Aorta (tissue), 5 donors: ENCODE measurements around the gene PPIB. TPM values are rescaled to one million over a fixed set of nuclear protein-coding genes. Genes with fewer than 3 reads are reported as not detected.

Experiments used
- ATAC-seq: fragments of 200-7000 bp; cut with Tn5 transposase; one replicate; pipeline ENCODE4 v1.9.1; 2022; ENCODE audit warnings: moderate library complexity; ENCODE audit not compliant: low FRiP score
- DNase-seq, 2 donors: peaks; one replicate each; pipeline ENCODE4 v3.0.0-alpha.2; 2020
- H3K27ac ChIP-seq, 2 donors: one replicate each; pipeline ENCODE4 v1.5.1; 2013; ENCODE audit warnings: low read length in 2 of 2, mild to moderate bottlenecking in 2 of 2, moderate library complexity in 2 of 2, control low read depth in 1 of 2, inconsistent platforms in 1 of 2, low read depth in 1 of 2
- H3K27me3 ChIP-seq, 2 donors: one replicate each; pipeline ENCODE4 v1.6.1; 2013; ENCODE audit warnings: control low read depth in 1 of 2, low read length in 1 of 2, mild to moderate bottlenecking in 1 of 2, moderate library complexity in 1 of 2; ENCODE audit not compliant: insufficient read depth in 2 of 2, control insufficient read depth in 1 of 2
- H3K36me3 ChIP-seq, 2 donors: one replicate each; pipeline ENCODE4 v1.6.1; 2013; ENCODE audit warnings: control low read depth in 1 of 2, low read length in 1 of 2, mild to moderate bottlenecking in 1 of 2; ENCODE audit not compliant: insufficient read depth in 2 of 2, control insufficient read depth in 1 of 2
- H3K4me1 ChIP-seq, 2 donors: one replicate each; pipeline ENCODE4 v1.6.1; 2013; ENCODE audit warnings: low read length in 2 of 2, control low read depth in 1 of 2, mild to moderate bottlenecking in 1 of 2, moderate library complexity in 1 of 2; ENCODE audit not compliant: insufficient read depth in 2 of 2, control insufficient read depth in 1 of 2
- H3K4me3 ChIP-seq, 2 donors: one replicate each; pipeline ENCODE4 v1.5.1; 2013; ENCODE audit warnings: low read length in 2 of 2, control low read depth in 1 of 2, mild to moderate bottlenecking in 1 of 2
- H3K9me3 ChIP-seq: one replicate; pipeline ENCODE4 v1.6.1; 2013; ENCODE audit warnings: mild to moderate bottlenecking, low read length; ENCODE audit not compliant: control insufficient read depth
- WGBS, 2 donors: extraction: QIAGEN DNeasy Blood & Tissue Kit; methylation state at CpG; one replicate each; pipeline ENCODE4 v1.1.7; 2013; 5-methylcytosine and 5-hydroxymethylcytosine counted together
- intact Hi-C, 2 donors: fragments of 100-400 bp; cut with DNase I; formaldehyde crosslinking; loops; one replicate each; pipeline versions ENCODE4 v1.14.2 to v1.15.0; 2022
- polyA plus RNA-seq, 2 donors: library from polyadenylated mRNA; stranded (reverse); fragments of 200-250 nt; gene quantifications; one replicate each; pipeline ENCODE4 v1.2.3, GENCODE V29; 2013
- total RNA-seq, 2 donors: library from RNA; stranded (reverse); fragmentation: NEBNext Ultra II Directional; extraction: Animal tissue kit (Norgen Biotek cat#: 25700); gene quantifications; one replicate each; pipeline ENCODE4 v1.2.1, GENCODE V29; 2021
- donor health status: healthy with polysubstance abuse.
- donor health status: Bipolar disorder and iron deficiency.
- donor health status: DM: no; HTN: no; CAD: no.
- donor health status: DM: no; HTN: no; CAD: no.
- donor health status: DM: yes; HTN: yes; CAD: no.

The PPIB gene
- total and polyA plus RNA-seq, 4 donors = 293 to 699 (median 378) TPM

DNA sequence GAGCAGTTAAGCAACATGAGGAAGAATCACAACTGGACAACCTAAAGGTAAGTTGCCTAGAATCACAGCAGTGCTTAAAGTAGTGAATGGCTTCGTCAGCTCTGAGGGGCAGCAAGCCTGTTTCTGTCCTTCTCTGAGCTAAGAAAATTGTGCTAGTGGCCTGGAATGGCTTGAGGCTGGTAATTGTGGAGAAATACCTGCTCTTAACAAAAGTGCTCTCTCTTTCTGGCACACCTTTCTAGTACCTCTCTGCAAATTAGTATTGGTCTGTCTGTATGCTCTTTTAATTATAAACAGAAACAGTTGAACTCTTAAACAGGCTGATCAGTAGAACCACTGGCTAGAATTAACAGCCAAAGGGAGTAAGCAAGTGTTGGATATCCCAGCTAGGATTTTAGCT lies 55.5 kb downstream of the PPIB start:
- Histone ChIP-seq H3K9me3 (no peaks in the 10 kb centered on the region), H3K36me3 (no peaks in the 10 kb centered on the region), H3K27ac (no peak overlapping the region), H3K4me3 (no peak overlapping the region), H3K27me3 (no peaks in the 10 kb centered on the region), H3K4me1 (peaks cover 0 to 2% of the 10 kb centered on the region in 2 donors)
- 91 to 92% methylated on average over 1 of the region's 1 CpG for WGBS, 2 donors
- DNase-seq = no peak
- intact Hi-C loops = no loop called here
- ATAC-seq = no peak

Other genes with a start within 250 kb of the PPIB start
- gene DAPK2, start 116.5 kb downstream of the PPIB start, total RNA-seq = 1 to 10 TPM; 6.0 to 8.0 TPM
- gene DAPK2, start 116.5 kb downstream of the PPIB start, polyA plus RNA-seq = 1 to 10 TPM; 2.0 to 8.1 TPM
- gene CIAO2A, start 69.2 kb downstream of the PPIB start, total RNA-seq = 10 to 100 TPM; 23.2 to 27.4 TPM
- gene CIAO2A, start 69.2 kb downstream of the PPIB start, polyA plus RNA-seq = 10 to 100 TPM; 24.1 to 81.9 TPM
- gene SNX1, start 67.0 kb downstream of the PPIB start, total RNA-seq = 100 to 1,000 TPM; 122 to 153 TPM
- gene SNX1, start 67.0 kb downstream of the PPIB start, polyA plus RNA-seq = 10 to 100 TPM; 54.6 to 57.7 TPM
- gene SNX22, start 11.3 kb downstream of the PPIB start, total RNA-seq = under 1 TPM; 0.36 to 0.39 TPM
- gene SNX22, start 11.3 kb downstream of the PPIB start, polyA plus RNA-seq = under 1 TPM; 0.38 to 0.90 TPM
- 10 to 100 TPM; 15.1 to 25.3 TPM for gene CSNK1G1, start 193.2 kb upstream of the PPIB start, total RNA-seq
- gene CSNK1G1, start 193.2 kb upstream of the PPIB start, polyA plus RNA-seq = 1 to 10 TPM; 2.5 to 3.0 TPM
- gene PCLAF, start 218.4 kb upstream of the PPIB start, total RNA-seq = under 1 TPM in 1 of 2 donors, not detected in 1; 0.91 TPM
- 1 to 10 TPM in 1 of 2 donors, not detected in 1; 6.0 TPM for gene PCLAF, start 218.4 kb upstream of the PPIB start, polyA plus RNA-seq
- 10 to 100 TPM; 26.0 to 27.6 TPM for gene TRIP4, start 224.8 kb upstream of the PPIB start, total RNA-seq
- gene TRIP4, start 224.8 kb upstream of the PPIB start, polyA plus RNA-seq = 10 to 100 TPM; 23.3 to 31.2 TPM